Measurements from ENCODE around the gene FBH1.
"Not testable (repeated sequence)": the region's sequence is repeated elsewhere in the genome, so short reads cannot be mapped to it uniquely, and the experiment has no call there.

- not testable (repeated sequence) for TF ChIP-seq POLR2A (IDR thresholded peaks at IDR 0.05); CTCF (IDR thresholded peaks at IDR 0.05 in 4 of 5, conservative IDR thresholded peaks at IDR 0.05 in 1 of 5)
Measured at GRCh38 chr10:5946419-5946775, 56.4 kb downstream of the FBH1 start.

All from gastrocnemius medialis (tissue), 4 donors.